Activated CD4-positive, CD25-positive, alpha-beta regulatory T cell treated with anti-CD3 and anti-CD28 coated beads, Interleukin-2, amount 50 U/mL, for 72 hours (primary cell): ENCODE measurements around the gene VHLL.
A peak's percentile ranks its signal among the peaks of the same experiment; 100 is the strongest.

Experiments
- DNase-seq: peaks from one replicate; pipeline ENCODE4 v3.0.0; 2021

Gene VHLL

GRCh38 chr1:156289857-156290256, 9.2 kb downstream of the VHLL start:
- no peak for DNase-seq

- DNase-seq = no peak
Observed at GRCh38 chr1:156286061-156286460, 13.0 kb downstream of the VHLL start.

GRCh38 chr1:156285437-156285836, 13.7 kb downstream of the VHLL start:
- no peak for DNase-seq

GRCh38 chr1:156284757-156285156, 14.3 kb downstream of the VHLL start:
- no peak for DNase-seq

DNA sequence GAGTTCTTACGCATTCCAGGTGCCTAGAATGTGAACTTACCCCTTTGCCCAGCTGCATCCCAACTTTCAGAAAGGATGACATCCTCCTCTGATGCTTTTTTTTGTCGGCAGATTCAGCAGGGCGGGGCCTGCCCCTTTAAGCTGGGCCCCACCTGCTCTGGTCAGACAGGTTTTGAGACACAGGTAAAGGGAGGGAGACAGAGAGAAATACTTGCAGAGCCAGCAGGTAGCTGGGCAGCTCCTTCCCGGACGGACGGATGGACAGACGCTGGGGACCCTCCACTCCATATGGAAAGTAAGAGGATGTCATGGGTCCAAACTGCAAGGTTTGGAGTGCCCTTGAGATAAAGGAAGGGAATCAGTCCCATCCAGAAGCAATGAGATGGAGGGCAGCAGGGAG, 15.0 kb downstream of the VHLL start, which contains the start of gene TMEM79:
Gene TMEM79 (plus strand): TSS at position 214 of the 400 bp plus-strand sequence. CDS start 902 bp downstream, outside the sequence.
- DNase-seq = no peak

- no peak for DNase-seq
Observed at GRCh38 chr1:156283521-156283920, 15.6 kb downstream of the VHLL start.

DNA sequence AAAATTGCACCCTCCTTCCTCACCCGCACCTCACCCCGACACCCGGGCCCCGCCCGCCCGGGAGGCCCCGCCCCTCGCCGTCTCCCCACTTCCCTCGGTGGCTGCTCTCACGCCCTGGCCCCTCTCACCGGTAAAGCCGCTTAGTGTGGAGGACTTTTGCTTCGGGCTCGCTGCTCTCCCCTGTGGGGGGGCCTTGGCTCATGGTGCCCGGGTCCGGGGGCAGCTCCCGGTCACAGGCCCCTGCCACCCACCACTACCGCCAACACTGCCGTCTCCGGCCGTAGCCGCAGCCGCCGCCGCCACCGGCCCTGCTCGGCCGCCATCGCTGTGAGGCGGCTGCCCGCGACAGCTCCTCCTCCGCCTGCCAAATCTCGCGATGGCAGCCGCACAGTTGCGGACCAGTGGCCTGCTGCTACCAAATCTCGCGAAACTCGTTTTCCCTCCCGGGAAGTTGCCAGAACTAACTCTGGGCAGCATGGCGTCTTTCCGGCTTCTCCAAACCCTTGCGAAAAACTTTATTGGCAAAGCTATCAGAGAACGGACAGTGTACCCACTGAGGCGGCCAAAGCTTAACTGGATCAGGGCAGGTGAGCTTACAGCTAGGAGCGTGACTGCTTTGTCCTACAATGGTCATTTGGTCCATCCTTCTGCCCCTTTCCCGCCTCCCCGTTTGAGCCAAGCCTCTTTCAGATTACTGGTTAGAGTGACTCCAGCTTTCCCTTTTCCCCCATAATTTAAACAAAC, 16.5 kb downstream of the VHLL start, which contains the start of gene SMG5:
Gene SMG5 (minus strand): TSS at position 347 of the 744 bp plus-strand sequence. CDS start 145 bp downstream, at position 202.
- DNase-seq = peak; percentile 94

DNA sequence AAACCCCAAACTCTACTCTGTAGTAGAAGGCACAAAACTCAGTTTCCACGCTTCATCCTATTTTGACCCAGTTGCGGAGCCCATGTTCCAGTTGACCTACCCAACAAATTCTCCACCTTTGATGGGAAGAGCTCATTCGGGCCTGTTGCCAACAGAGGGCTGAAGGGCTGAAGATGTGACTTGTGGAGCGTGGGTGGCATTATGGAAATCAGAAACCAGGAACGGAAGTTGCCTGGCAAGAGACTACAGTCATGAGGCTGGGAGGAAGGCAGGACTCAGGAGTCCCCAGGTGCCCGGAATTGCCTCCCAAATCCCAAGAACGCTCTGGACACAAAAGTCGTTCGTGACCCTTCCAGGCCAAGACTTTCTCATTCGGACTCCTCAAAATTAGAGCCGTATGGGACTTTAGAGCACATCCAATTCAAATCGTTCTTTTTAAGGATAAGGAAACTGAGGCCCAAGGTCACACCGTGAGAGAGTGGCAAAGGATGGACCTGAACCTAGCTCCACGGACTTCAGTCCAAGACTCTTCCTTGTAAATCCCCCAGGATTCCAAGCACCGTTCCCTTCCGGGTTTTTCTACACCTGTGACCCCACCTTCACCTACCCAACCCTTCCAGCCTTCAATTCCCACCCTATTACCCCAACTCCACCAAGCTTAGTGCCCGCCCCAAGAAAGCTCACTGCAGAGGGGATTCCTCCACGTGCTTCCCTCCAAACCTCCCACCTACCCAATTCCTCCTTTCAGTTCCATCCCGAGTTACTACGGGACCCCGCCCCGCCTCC, 17.2 kb downstream of the VHLL start:
- no peak for DNase-seq

- no peak for DNase-seq
Observed at GRCh38 chr1:156281281-156281680, 17.8 kb downstream of the VHLL start.

DNA sequence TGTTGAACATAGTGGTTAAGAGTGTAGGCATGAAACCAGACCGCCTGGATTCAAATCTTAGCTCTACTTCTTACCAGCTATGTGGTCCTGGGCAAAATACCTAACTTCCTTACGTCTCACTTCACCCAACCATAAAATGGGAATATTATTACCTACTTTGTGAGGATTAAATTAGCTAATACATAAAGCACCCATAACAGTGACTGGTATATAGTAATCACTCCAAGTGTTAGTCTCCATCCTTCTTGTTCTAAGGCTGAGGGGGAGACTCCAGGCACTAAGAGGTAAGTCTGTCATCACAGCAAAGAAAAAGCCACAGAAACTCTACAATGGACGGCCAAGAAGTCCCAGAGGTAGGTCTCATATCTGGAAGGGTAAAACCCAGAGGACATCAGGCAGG, 19.3 kb downstream of the VHLL start:
- DNase-seq = no peak

- DNase-seq = no peak
Observed at GRCh38 chr1:156276966-156277381, 22.1 kb downstream of the VHLL start.

GRCh38 chr1:156276532-156276931, 22.6 kb downstream of the VHLL start:
- DNase-seq = no peak

DNA sequence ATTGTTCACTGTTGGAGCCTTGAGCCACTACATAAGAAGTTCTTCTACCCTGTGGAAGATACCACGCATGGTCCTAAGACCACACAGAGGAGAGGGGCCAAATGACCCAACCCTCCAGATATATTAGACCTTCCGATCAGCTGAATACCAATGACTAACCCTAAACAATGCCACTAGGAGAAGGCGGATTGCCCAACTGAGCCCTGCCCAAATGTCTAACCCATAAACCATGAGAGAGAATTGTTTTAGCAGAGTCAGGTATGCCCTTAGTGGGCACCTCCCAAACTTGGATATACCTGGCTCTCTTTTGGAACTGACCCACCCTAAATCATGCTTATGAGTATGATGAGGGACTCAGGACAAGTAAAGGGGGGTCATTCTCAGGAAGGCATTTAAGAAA, 28.8 kb downstream of the VHLL start:
- DNase-seq = no peak

GRCh38 chr1:156268336-156268735, 30.8 kb downstream of the VHLL start:
- no peak for DNase-seq

DNA sequence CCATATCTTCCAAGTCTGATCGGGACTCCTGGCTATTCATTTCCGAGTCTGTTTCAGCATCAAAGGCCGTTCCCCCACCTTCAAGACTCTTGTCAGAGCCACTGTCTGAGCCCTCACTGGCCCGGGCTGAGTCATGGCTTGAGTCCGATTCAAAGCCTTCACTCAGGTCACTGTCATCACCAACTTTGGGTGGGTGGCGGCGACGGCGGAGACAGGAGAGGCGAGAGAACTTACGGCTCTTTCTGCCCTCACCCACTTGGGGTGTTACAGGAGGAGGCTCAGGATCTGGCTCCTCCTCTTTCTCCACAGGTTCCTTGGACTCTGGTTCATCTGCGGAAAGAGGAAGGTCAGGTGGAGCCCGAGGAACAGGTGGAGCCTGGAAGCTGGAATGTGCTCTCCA, 33.1 kb downstream of the VHLL start:
- DNase-seq = no peak

GRCh38 chr1:156263288-156263655, 35.8 kb downstream of the VHLL start:
- DNase-seq = no peak

DNA sequence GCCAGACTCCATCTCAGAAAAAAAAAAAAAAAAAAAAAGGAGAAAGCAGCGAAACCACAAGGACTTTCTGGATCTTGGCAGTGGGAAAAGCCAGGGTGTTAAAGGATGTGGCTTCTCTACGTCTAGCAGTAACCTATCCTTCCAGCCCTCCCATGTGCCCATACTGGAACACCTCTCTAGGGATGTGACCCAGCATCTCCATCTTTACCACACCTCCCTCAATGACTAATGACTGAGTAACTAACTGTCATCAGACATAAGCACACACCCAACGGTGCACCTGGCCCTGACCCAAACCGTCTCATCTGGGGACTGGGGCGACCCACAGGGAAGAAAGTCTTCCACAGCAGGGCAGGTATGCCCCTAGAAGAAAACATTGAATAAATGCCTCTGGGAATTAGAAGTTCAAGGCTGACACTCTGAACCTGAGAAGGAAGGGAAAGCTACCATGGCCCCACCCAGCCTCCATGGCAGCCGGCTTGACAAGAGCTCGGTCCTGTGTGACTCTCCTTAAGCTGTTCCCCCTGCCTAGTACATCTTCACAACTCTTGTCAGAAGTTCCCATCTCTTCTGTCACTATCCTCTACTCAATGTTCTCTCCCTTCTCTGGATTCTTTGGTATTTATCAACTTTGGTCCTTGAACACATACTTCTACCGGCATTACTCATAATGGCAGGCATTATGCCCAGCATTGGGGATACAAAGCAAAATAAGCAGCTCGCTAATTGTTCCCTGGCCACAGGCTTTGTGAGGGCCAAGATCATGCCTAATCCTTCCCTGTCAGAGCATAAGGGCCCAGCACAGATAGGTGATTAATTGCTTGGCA, 36.4 kb downstream of the VHLL start:
- DNase-seq = no peak

GRCh38 chr1:156260896-156261295, 38.2 kb downstream of the VHLL start:
- no peak for DNase-seq

DNA sequence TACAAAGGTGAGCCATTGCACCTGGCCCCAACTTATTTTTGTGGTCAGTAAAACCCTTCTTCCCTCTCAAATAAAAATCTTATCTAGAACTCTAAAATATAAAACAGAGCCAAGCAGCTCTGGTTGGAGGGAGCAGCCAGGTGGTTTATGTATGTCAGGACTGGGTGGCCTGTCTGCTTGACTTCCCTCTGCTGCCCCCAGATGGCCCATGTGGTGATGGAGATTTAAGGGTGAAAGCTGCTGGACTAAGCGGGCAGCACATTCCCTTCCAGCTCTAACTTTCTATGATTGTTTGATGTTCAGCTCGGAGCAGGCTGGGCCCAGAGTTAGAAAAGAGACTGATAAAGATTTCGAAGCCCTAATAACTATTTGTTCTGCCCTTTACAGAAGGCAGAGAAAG, 39.3 kb downstream of the VHLL start:
- no peak for DNase-seq

DNA sequence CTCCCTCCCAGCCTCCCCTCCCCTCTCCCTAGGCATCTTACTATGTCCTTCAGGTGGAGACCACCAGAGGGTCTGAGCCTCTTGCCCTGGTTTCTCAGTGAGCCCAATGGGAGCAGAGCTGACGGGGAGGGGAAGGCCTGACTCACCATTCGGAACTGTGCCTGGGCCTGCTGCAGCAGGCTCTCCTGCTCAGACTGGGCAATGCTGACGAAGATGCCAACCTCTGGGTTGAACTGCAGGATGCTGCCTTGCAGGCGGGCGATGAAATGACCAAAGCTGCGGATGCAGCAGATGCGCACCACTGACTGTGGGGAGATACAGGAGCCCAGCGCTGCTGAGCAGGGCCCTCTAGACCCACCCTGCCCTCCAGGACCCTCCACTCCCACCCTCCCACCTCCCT, 40.2 kb downstream of the VHLL start:
- no peak for DNase-seq

GRCh38 chr1:156257711-156258110, 41.4 kb downstream of the VHLL start:
- DNase-seq = no peak

- DNase-seq = no peak
Observed at GRCh38 chr1:156253634-156254033, 45.5 kb downstream of the VHLL start.

DNA sequence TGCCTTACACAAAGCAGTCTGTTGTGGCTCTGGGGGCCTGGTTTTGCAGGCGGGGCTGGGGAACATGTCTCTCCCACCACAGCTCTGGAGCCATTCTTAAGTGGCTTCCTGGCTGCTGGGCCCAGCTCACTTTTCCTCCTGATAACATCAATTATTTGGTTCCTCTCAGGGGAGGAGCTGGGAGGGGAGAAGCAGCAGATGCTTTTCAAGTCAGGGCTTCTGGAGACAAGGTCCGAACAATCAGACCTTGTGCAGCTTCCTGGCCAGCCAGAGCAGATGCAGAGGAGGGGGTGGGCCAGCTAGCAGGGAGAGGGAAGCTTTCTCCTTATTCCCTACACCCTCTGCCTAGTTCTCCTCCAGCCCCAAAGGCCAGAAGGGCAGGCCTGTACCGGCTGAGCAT, 47.6 kb downstream of the VHLL start:
- DNase-seq = no peak
